Neural cell (in vitro differentiated cells): Measurements from ENCODE around the gene GRIP1. TPM values are rescaled to one million over a fixed set of nuclear protein-coding genes. Genes with fewer than 3 reads are reported as not detected.

Experiments used
- H2AFZ ChIP-seq: fragments of 200-600, 300-800 bp; sonication (generic), shearing (Covaris generic); 2 replicates; pipeline ENCODE4 v1.6.0; 2014; ENCODE audit warnings: low read depth, mild to moderate bottlenecking, antibody characterized with exemption, low read length, moderate library complexity
- H3F3A ChIP-seq: fragments of 200-600 bp; shearing (Covaris generic); 2 replicates; pipeline ENCODE4 v1.6.1; 2016; ENCODE audit warnings: mild to moderate bottlenecking, moderate library complexity, mixed read lengths, antibody characterized with exemption, low read length; ENCODE audit not compliant: insufficient read depth, poor library complexity, severe bottlenecking
- H3K27ac ChIP-seq: fragments of 200-600, 300-800 bp; sonication (generic), shearing (Covaris generic); 2 replicates; pipeline ENCODE4 v1.5.1; 2014; ENCODE audit warnings: mild to moderate bottlenecking, low read length, moderate library complexity
- H3K27me3 ChIP-seq: fragments of 300-800, 200-600 bp; sonication (generic), shearing (Covaris generic); 2 replicates; pipeline ENCODE4 v1.6.0; 2014; ENCODE audit warnings: mild to moderate bottlenecking, low read depth, low read length, moderate library complexity; ENCODE audit not compliant: insufficient read depth
- H3K36me3 ChIP-seq: fragments of 300-800, 200-600 bp; sonication (generic), shearing (Covaris generic); 2 replicates; pipeline ENCODE4 v1.5.1; 2014; ENCODE audit warnings: mild to moderate bottlenecking, antibody characterized with exemption, low read length, moderate library complexity; ENCODE audit not compliant: insufficient read depth
- H3K4me2 ChIP-seq: fragments of 300-800, 200-600 bp; sonication (generic), shearing (Covaris generic); 2 replicates; pipeline ENCODE4 v1.6.0; 2014; ENCODE audit warnings: mild to moderate bottlenecking, low read length
- H3K4me3 ChIP-seq: fragments of 300-800, 200-600 bp; sonication (generic), shearing (Covaris generic); 2 replicates; pipeline ENCODE4 v1.5.1; 2014; ENCODE audit warnings: mild to moderate bottlenecking, low read length, moderate library complexity
- H3K79me2 ChIP-seq: fragments of 200-600 bp; shearing (Covaris generic); replicated peaks from 2 replicates; pipeline ENCODE4 v1.6.0; 2014; ENCODE audit warnings: mild to moderate bottlenecking, low read length, moderate library complexity; ENCODE audit not compliant: insufficient read depth
- H3K9ac ChIP-seq: fragments of 300-800, 200-600 bp; sonication (generic), shearing (Covaris generic); 2 replicates; pipeline ENCODE4 v1.6.1; 2016; ENCODE audit warnings: mild to moderate bottlenecking, low read length, mixed read lengths
- H3K9me2 ChIP-seq: fragments of 200-600 bp; shearing (Covaris generic); 2 replicates; pipeline ENCODE4 v1.6.1; 2016; ENCODE audit warnings: mild to moderate bottlenecking, low read length, mixed read lengths; ENCODE audit not compliant: insufficient read depth
- H3K9me3 ChIP-seq: fragments of 200-600, 300-800 bp; sonication (generic), shearing (Covaris generic); 2 replicates; pipeline ENCODE4 v1.6.1; 2016; ENCODE audit warnings: mild to moderate bottlenecking, mixed run types, low read length, moderate library complexity, mixed read lengths
- H4K20me1 ChIP-seq: fragments of 200-600 bp; shearing (Covaris generic); 2 replicates; pipeline ENCODE4 v1.6.1; 2016; ENCODE audit warnings: mild to moderate bottlenecking, mixed run types; ENCODE audit not compliant: insufficient read depth
- CTCF ChIP-seq: fragments of 450-650 bp; IDR thresholded peaks from 2 replicates; pipeline ENCODE4 v1.5.1; 2014; ENCODE audit warnings: antibody characterized with exemption, mild to moderate bottlenecking, moderate library complexity; ENCODE audit not compliant: poor library complexity, severe bottlenecking
- EP300 ChIP-seq: fragments of 450-650 bp; conservative IDR thresholded peaks from 2 replicates; pipeline ENCODE4 v1.6.1; 2014; ENCODE audit warnings: antibody characterized with exemption, mild to moderate bottlenecking, moderate library complexity; ENCODE audit not compliant: poor library complexity, severe bottlenecking
- EZH2 ChIP-seq: fragments of 200-600, 300-800 bp; shearing (Covaris generic), sonication (generic); IDR thresholded peaks from 2 replicates; pipeline ENCODE4 v1.6.1; 2014; ENCODE audit warnings: antibody characterized with exemption, low read length, borderline replicate concordance, mild to moderate bottlenecking; ENCODE audit not compliant: insufficient read depth, poor library complexity, severe bottlenecking
- MXI1 ChIP-seq: fragments of 450-650 bp; conservative IDR thresholded peaks from 2 replicates; pipeline ENCODE4 v1.6.1; 2014; ENCODE audit warnings: antibody characterized with exemption, mild to moderate bottlenecking; ENCODE audit not compliant: poor library complexity, severe bottlenecking
- POLR2AphosphoS5 ChIP-seq: IDR thresholded peaks from 2 replicates; pipeline ENCODE4 v1.6.1; 2012
- RAD21 ChIP-seq: fragments of 450-650 bp; conservative IDR thresholded peaks from 2 replicates; pipeline ENCODE4 v1.6.1; 2014; ENCODE audit warnings: antibody characterized with exemption, mild to moderate bottlenecking, moderate library complexity
- REST ChIP-seq: IDR thresholded peaks from 2 replicates; pipeline ENCODE4 v1.6.1; 2012; ENCODE audit warnings: borderline replicate concordance
- SMC3 ChIP-seq: fragments of 450-650 bp; conservative IDR thresholded peaks from 2 replicates; pipeline ENCODE4 v1.6.1; 2014; ENCODE audit warnings: antibody characterized with exemption, mild to moderate bottlenecking, moderate library complexity; ENCODE audit not compliant: poor library complexity
- TAF1 ChIP-seq: IDR thresholded peaks from 2 replicates; pipeline ENCODE4 v1.6.1; 2012; ENCODE audit warnings: low read depth
- polyA plus RNA-seq: library from polyadenylated mRNA; depleted of rRNA; stranded (reverse); fragments of >200 nt; gene quantifications from 2 replicates; pipeline ENCODE4 v1.2.3, GENCODE V29; 2014

GRIP1 gene
- polyA plus RNA-seq, 1 donor from 2014 or later: 41.1 TPM

- H3K9ac ChIP-seq: peak overlapping the region; percentile 33
- no peaks in the 10 kb centered on the region for H3K79me2 ChIP-seq
- H3K27me3 ChIP-seq: no peaks in the 10 kb centered on the region
- no peaks in the 10 kb centered on the region for H3K9me3 ChIP-seq
- no peak overlapping the region for H2AFZ ChIP-seq
- H3K27ac ChIP-seq: peak overlapping the region; percentile 69
- H3K4me2 ChIP-seq: peak overlapping the region; percentile 57
- no peaks in the 10 kb centered on the region for H3K36me3 ChIP-seq
- no peaks in the 10 kb centered on the region for H3F3A ChIP-seq
- H3K4me3 ChIP-seq: peak overlapping the region; percentile 40
- no peak for TF ChIP-seq EZH2
- TF ChIP-seq POLR2AphosphoS5: peak; percentile 70
- TF ChIP-seq TAF1: no peak
- TF ChIP-seq EP300: peak; percentile 89
- H4K20me1 ChIP-seq: no peaks in the 10 kb centered on the region
- no peaks in the 10 kb centered on the region for H3K9me2 ChIP-seq
Measured at GRCh38 chr12:66627270-66627987, 51.4 kb downstream of the GRIP1 start.

GRCh38 chr12:66624806-66625205, 54.1 kb downstream of the GRIP1 start:
- Histone ChIP-seq H3K36me3 (no peaks in the 10 kb centered on the region), H3K9me3 (no peaks in the 10 kb centered on the region), H4K20me1 (no peaks in the 10 kb centered on the region), H3K9me2 (no peaks in the 10 kb centered on the region), H3K27me3 (no peaks in the 10 kb centered on the region), H3K27ac (no peak overlapping the region), H3K4me2 (no peak overlapping the region), H2AFZ (no peak overlapping the region), H3F3A (no peaks in the 10 kb centered on the region), H3K79me2 (no peaks in the 10 kb centered on the region), H3K9ac (no peak overlapping the region), H3K4me3 (no peak overlapping the region)
- no peak for TF ChIP-seq SMC3
- TF ChIP-seq TAF1: no peak
- no peak for TF ChIP-seq POLR2AphosphoS5
- no peak for TF ChIP-seq REST
- no peak for TF ChIP-seq RAD21
- no peak for TF ChIP-seq EZH2
- no peak for TF ChIP-seq EP300
- TF ChIP-seq MXI1: no peak

- TF ChIP-seq TAF1 (no peak), SMC3 (no peak), POLR2AphosphoS5 (no peak), EP300 (no peak), RAD21 (no peak), REST (no peak), MXI1 (no peak), CTCF (no peak), EZH2 (no peak)
- Histone ChIP-seq H3K79me2 (no peaks in the 10 kb centered on the region), H2AFZ (no peak overlapping the region), H3K9me2 (no peaks in the 10 kb centered on the region), H4K20me1 (no peaks in the 10 kb centered on the region), H3K27ac (no peak overlapping the region), H3F3A (no peaks in the 10 kb centered on the region), H3K9me3 (no peaks in the 10 kb centered on the region), H3K27me3 (no peaks in the 10 kb centered on the region), H3K4me2 (no peak overlapping the region), H3K4me3 (no peak overlapping the region), H3K9ac (no peak overlapping the region), H3K36me3 (no peaks in the 10 kb centered on the region)
Measured at GRCh38 chr12:66623455-66623854, 55.4 kb downstream of the GRIP1 start.
